ENCODE results near the gene R3HCC1L.

The R3HCC1L gene

GRCh38 chr10:98236862-98237261 is 102.4 kb downstream of the R3HCC1L start:
- H3K9me3 ChIP-seq (ENCODE audit: control insufficient read depth in 1 of 2, low read length in 2 of 2), result no peaks in the 10 kb centered on the region
- H3K36me3 ChIP-seq (ENCODE audit: control insufficient read depth in 1 of 2, insufficient read depth in 2 of 2, low read length in 2 of 2), result peaks cover 27% of the 10 kb centered on the region in 2 donors
- no peaks in the 10 kb centered on the region for H3K4me1 ChIP-seq (ENCODE audit: control insufficient read depth in 1 of 2, insufficient read depth in 2 of 2, low read length in 2 of 2)
- no peaks in the 10 kb centered on the region for H3K27me3 ChIP-seq (ENCODE audit: low read depth, low read length)
- no peak overlapping the region for H3K4me3 ChIP-seq (ENCODE audit: low read depth in 1 of 2, low read length in 2 of 2)
- H3K27ac ChIP-seq (ENCODE audit: low read length), result no peak overlapping the region

- no peaks in the 10 kb centered on the region for H3K4me1 ChIP-seq (ENCODE audit: control insufficient read depth in 1 of 2, insufficient read depth in 2 of 2, low read length in 2 of 2)
- no peaks in the 10 kb centered on the region for H3K9me3 ChIP-seq (ENCODE audit: control insufficient read depth in 1 of 2, low read length in 2 of 2)
- H3K27ac ChIP-seq (ENCODE audit: low read length), result no peak overlapping the region
- peaks cover 25 to 33% of the 10 kb centered on the region in 2 donors for H3K36me3 ChIP-seq (ENCODE audit: control insufficient read depth in 1 of 2, insufficient read depth in 2 of 2, low read length in 2 of 2)
- no peak overlapping the region for H3K4me3 ChIP-seq (ENCODE audit: low read depth in 1 of 2, low read length in 2 of 2)
- H3K27me3 ChIP-seq (ENCODE audit: low read depth, low read length), result no peaks in the 10 kb centered on the region
These were observed 103.9 kb downstream of the R3HCC1L start for GRCh38 chr10:98238391-98238790.

GRCh38 chr10:98240524-98240923 is 106.1 kb downstream of the R3HCC1L start:
- H3K4me1 ChIP-seq (ENCODE audit: control insufficient read depth in 1 of 2, insufficient read depth in 2 of 2, low read length in 2 of 2), result peaks cover 0 to 10% of the 10 kb centered on the region in 2 donors
- H3K9me3 ChIP-seq (ENCODE audit: control insufficient read depth in 1 of 2, low read length in 2 of 2), result no peaks in the 10 kb centered on the region
- no peaks in the 10 kb centered on the region for H3K27me3 ChIP-seq (ENCODE audit: low read depth, low read length)
- no peak overlapping the region for H3K27ac ChIP-seq (ENCODE audit: low read length)
- H3K36me3 ChIP-seq (ENCODE audit: control insufficient read depth in 1 of 2, insufficient read depth in 2 of 2, low read length in 2 of 2), result peaks cover 40 to 45% of the 10 kb centered on the region in 2 donors
- H3K4me3 ChIP-seq (ENCODE audit: low read depth in 1 of 2, low read length in 2 of 2), result no peak overlapping the region

GRCh38 chr10:98242823-98243222 is 108.4 kb downstream of the R3HCC1L start:
- Histone ChIP-seq H3K27ac (ENCODE audit: low read length) (no peak overlapping the region), H3K36me3 (ENCODE audit: control insufficient read depth in 1 of 2, insufficient read depth in 2 of 2, low read length in 2 of 2) (peaks cover 27 to 29% of the 10 kb centered on the region in 2 donors), H3K9me3 (ENCODE audit: control insufficient read depth in 1 of 2, low read length in 2 of 2) (no peaks in the 10 kb centered on the region), H3K27me3 (ENCODE audit: low read depth, low read length) (no peaks in the 10 kb centered on the region), H3K4me3 (ENCODE audit: low read depth in 1 of 2, low read length in 2 of 2) (no peak overlapping the region), H3K4me1 (ENCODE audit: control insufficient read depth in 1 of 2, insufficient read depth in 2 of 2, low read length in 2 of 2) (peaks cover 0 to 14% of the 10 kb centered on the region in 2 donors)

- H3K27me3 ChIP-seq (ENCODE audit: low read depth, low read length), result no peaks in the 10 kb centered on the region
- H3K9me3 ChIP-seq (ENCODE audit: control insufficient read depth in 1 of 2, low read length in 2 of 2), result no peaks in the 10 kb centered on the region
- H3K4me1 ChIP-seq (ENCODE audit: control insufficient read depth in 1 of 2, insufficient read depth in 2 of 2, low read length in 2 of 2), result peaks cover 0 to 14% of the 10 kb centered on the region in 2 donors
- no peak overlapping the region for H3K27ac ChIP-seq (ENCODE audit: low read length)
- peaks cover 39 to 42% of the 10 kb centered on the region in 2 donors for H3K36me3 ChIP-seq (ENCODE audit: control insufficient read depth in 1 of 2, insufficient read depth in 2 of 2, low read length in 2 of 2)
- no peak overlapping the region for H3K4me3 ChIP-seq (ENCODE audit: low read depth in 1 of 2, low read length in 2 of 2)
These were observed 109.7 kb downstream of the R3HCC1L start for GRCh38 chr10:98244141-98244540.

- Histone ChIP-seq H3K4me1 (ENCODE audit: control insufficient read depth in 1 of 2, insufficient read depth in 2 of 2, low read length in 2 of 2) (peaks cover 0 to 14% of the 10 kb centered on the region in 2 donors), H3K36me3 (ENCODE audit: control insufficient read depth in 1 of 2, insufficient read depth in 2 of 2, low read length in 2 of 2) (peaks cover 43 to 46% of the 10 kb centered on the region in 2 donors)
These were observed 110.1 kb downstream of the R3HCC1L start for GRCh38 chr10:98244586-98244985.

GRCh38 chr10:98246911-98247805 is 112.7 kb downstream of the R3HCC1L start:
- H3K27ac ChIP-seq (ENCODE audit: low read length), result no peak overlapping the region
- no peak overlapping the region for H3K4me3 ChIP-seq (ENCODE audit: low read depth in 1 of 2, low read length in 2 of 2)
- no peaks in the 10 kb centered on the region for H3K27me3 ChIP-seq (ENCODE audit: low read depth, low read length)
- peaks cover 55 to 65% of the 10 kb centered on the region in 2 donors for H3K36me3 ChIP-seq (ENCODE audit: control insufficient read depth in 1 of 2, insufficient read depth in 2 of 2, low read length in 2 of 2)
- no peaks in the 10 kb centered on the region for H3K9me3 ChIP-seq (ENCODE audit: control insufficient read depth in 1 of 2, low read length in 2 of 2)
- H3K4me1 ChIP-seq (ENCODE audit: control insufficient read depth in 1 of 2, insufficient read depth in 2 of 2, low read length in 2 of 2), result peaks cover 0 to 14% of the 10 kb centered on the region in 2 donors

More at GRCh38 chr10:98244586-98244985, 110.1 kb downstream of the R3HCC1L start:
- Histone ChIP-seq H3K27me3 (ENCODE audit: low read depth, low read length) (no peaks in the 10 kb centered on the region), H3K27ac (ENCODE audit: low read length) (no peak overlapping the region), H3K9me3 (ENCODE audit: control insufficient read depth in 1 of 2, low read length in 2 of 2) (no peaks in the 10 kb centered on the region), H3K4me3 (ENCODE audit: low read depth in 1 of 2, low read length in 2 of 2) (no peak overlapping the region)

GRCh38 chr10:98248018-98248417 is 113.6 kb downstream of the R3HCC1L start:
- Histone ChIP-seq H3K4me3 (ENCODE audit: low read depth in 1 of 2, low read length in 2 of 2) (no peak overlapping the region), H3K9me3 (ENCODE audit: control insufficient read depth in 1 of 2, low read length in 2 of 2) (no peaks in the 10 kb centered on the region), H3K36me3 (ENCODE audit: control insufficient read depth in 1 of 2, insufficient read depth in 2 of 2, low read length in 2 of 2) (peaks cover 55 to 63% of the 10 kb centered on the region in 2 donors), H3K4me1 (ENCODE audit: control insufficient read depth in 1 of 2, insufficient read depth in 2 of 2, low read length in 2 of 2) (peaks cover 0 to 14% of the 10 kb centered on the region in 2 donors), H3K27ac (ENCODE audit: low read length) (no peak overlapping the region), H3K27me3 (ENCODE audit: low read depth, low read length) (no peaks in the 10 kb centered on the region)

GRCh38 chr10:98249134-98249533 is 114.7 kb downstream of the R3HCC1L start:
- Histone ChIP-seq H3K4me1 (ENCODE audit: control insufficient read depth in 1 of 2, insufficient read depth in 2 of 2, low read length in 2 of 2) (peaks cover 0 to 14% of the 10 kb centered on the region in 2 donors), H3K9me3 (ENCODE audit: control insufficient read depth in 1 of 2, low read length in 2 of 2) (no peaks in the 10 kb centered on the region), H3K27me3 (ENCODE audit: low read depth, low read length) (no peaks in the 10 kb centered on the region), H3K36me3 (ENCODE audit: control insufficient read depth in 1 of 2, insufficient read depth in 2 of 2, low read length in 2 of 2) (peaks cover 54 to 60% of the 10 kb centered on the region in 2 donors), H3K27ac (ENCODE audit: low read length) (no peak overlapping the region), H3K4me3 (ENCODE audit: low read depth in 1 of 2, low read length in 2 of 2) (no peak overlapping the region)

GRCh38 chr10:98251399-98251798 is 116.9 kb downstream of the R3HCC1L start:
- Histone ChIP-seq H3K9me3 (ENCODE audit: control insufficient read depth in 1 of 2, low read length in 2 of 2) (no peaks in the 10 kb centered on the region), H3K4me3 (ENCODE audit: low read depth in 1 of 2, low read length in 2 of 2) (no peak overlapping the region), H3K36me3 (ENCODE audit: control insufficient read depth in 1 of 2, insufficient read depth in 2 of 2, low read length in 2 of 2) (peaks cover 36 to 45% of the 10 kb centered on the region in 2 donors), H3K27ac (ENCODE audit: low read length) (no peak overlapping the region), H3K4me1 (ENCODE audit: control insufficient read depth in 1 of 2, insufficient read depth in 2 of 2, low read length in 2 of 2) (no peaks in the 10 kb centered on the region), H3K27me3 (ENCODE audit: low read depth, low read length) (no peaks in the 10 kb centered on the region)

- Histone ChIP-seq H3K4me1 (ENCODE audit: control insufficient read depth in 1 of 2, insufficient read depth in 2 of 2, low read length in 2 of 2) (no peaks in the 10 kb centered on the region), H3K27ac (ENCODE audit: low read length) (no peak overlapping the region), H3K9me3 (ENCODE audit: control insufficient read depth in 1 of 2, low read length in 2 of 2) (no peaks in the 10 kb centered on the region), H3K27me3 (ENCODE audit: low read depth, low read length) (no peaks in the 10 kb centered on the region), H3K36me3 (ENCODE audit: control insufficient read depth in 1 of 2, insufficient read depth in 2 of 2, low read length in 2 of 2) (peaks cover 33 to 44% of the 10 kb centered on the region in 2 donors), H3K4me3 (ENCODE audit: low read depth in 1 of 2, low read length in 2 of 2) (no peak overlapping the region)
These were observed 118.0 kb downstream of the R3HCC1L start for GRCh38 chr10:98252464-98252863.

All from muscle layer of duodenum (tissue), 2 donors.